ENCODE measurements around the gene PTPRN2.

DNA sequence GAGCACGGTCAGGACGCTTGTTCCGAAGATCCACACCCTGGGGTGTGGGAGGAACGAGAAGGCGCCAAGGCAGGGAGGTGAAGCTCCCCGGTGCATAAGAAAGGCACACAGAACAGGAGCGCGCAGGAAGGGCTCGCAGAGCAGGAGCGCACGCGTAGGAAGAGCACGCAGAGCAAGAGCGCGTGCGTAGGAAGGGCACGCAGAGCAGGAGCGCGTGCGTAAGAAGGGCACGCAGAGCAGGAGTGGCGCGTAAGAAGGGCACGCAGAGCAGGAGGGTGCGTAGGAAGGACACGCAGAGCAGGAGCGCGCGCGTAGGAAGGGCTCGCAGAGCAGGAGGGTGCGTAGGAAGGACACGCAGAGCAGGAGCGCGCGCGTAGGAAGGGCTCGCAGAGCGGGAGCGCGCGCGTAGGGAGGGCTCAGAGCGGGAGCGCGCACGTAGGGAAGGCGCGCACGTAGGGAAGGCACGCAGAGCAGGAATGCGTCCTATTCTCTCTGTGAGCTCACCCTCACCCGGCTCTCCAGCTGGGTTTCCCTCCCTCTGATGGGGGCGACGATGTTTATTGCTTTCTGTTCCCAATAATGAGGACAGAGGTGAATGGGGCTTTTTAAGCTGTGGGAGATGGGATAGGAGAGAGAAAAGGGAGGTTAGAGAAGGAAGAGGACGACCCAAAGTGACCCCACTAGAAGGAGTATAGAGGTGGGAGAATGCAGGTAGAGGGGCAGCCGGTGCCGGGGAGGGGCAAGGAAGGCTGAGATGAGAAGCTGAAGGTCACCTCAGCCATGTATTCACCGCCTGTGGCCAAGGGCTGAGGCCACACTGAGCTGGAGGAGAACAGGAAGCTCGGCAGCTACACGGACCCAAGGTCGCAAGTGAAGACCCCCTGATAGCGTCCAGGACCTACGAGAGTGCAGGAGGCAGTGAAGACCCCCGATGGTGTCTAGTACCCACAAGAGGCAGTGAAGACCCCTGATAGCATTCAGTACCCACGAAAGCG lies 423.2 kb downstream of the PTPRN2 start:
- TF ChIP-seq, protein P1, sequence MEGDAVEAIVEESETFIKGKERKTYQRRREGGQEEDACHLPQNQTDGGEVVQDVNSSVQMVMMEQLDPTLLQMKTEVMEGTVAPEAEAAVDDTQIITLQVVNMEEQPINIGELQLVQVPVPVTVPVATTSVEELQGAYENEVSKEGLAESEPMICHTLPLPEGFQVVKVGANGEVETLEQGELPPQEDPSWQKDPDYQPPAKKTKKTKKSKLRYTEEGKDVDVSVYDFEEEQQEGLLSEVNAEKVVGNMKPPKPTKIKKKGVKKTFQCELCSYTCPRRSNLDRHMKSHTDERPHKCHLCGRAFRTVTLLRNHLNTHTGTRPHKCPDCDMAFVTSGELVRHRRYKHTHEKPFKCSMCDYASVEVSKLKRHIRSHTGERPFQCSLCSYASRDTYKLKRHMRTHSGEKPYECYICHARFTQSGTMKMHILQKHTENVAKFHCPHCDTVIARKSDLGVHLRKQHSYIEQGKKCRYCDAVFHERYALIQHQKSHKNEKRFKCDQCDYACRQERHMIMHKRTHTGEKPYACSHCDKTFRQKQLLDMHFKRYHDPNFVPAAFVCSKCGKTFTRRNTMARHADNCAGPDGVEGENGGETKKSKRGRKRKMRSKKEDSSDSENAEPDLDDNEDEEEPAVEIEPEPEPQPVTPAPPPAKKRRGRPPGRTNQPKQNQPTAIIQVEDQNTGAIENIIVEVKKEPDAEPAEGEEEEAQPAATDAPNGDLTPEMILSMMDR (IDR thresholded peaks at IDR 0.05) = no peak
- TF ChIP-seq POLR2A (IDR thresholded peaks at IDR 0.05) = no peak
- no peak for TF ChIP-seq POLR2AphosphoS5 (IDR thresholded peaks at IDR 0.05)
- peak in 1 of 4 donors; percentile 27 for TF ChIP-seq EP300 (IDR thresholded peaks at IDR 0.05)

Measured in sigmoid colon (tissue), 4 donors.